A673 (cell line): ENCODE results near the gene NID1. TPM values are rescaled to one million over a fixed set of nuclear protein-coding genes. Genes with fewer than 3 reads are reported as not detected.

ENCODE experiments used
- BruUV-seq: library from RNA; stranded (reverse); fragments of 400-500 nt; replicated peaks from 2 replicates; lab custom pipeline; 2021; lab: Mats Ljungman, UMichigan
- CTCF ChIA-PET: fragments of 300-600 bp; sonication (Branson Sonifier 250); formaldehyde crosslinking; loops from one replicate; lab custom pipeline; 2022; ENCODE audit warnings: antibody characterized with exemption; lab: Charles Lee
- POLR2A ChIA-PET: fragments of 300-600 bp; sonication (Branson Sonifier 250); formaldehyde crosslinking; loops from one replicate; lab custom pipeline; 2022; ENCODE audit warnings: antibody characterized with exemption; ENCODE audit not compliant: low non-redundant PET; lab: Charles Lee
- DNase-seq: peaks from one replicate; pipeline ENCODE4 v3.0.0-alpha.2; 2015; ENCODE audit warnings: low spot score
- H3K27ac ChIP-seq: fragments of 200-600 bp; sonication (generic); 2 replicates; pipeline ENCODE4 v1.5.1; 2016; ENCODE audit warnings: mixed run types, low read depth, mild to moderate bottlenecking, mixed read lengths, antibody characterized with exemption, low read length; ENCODE audit not compliant: poor library complexity, severe bottlenecking
- H3K27me3 ChIP-seq: fragments of 200-600 bp; sonication (generic); replicated peaks from 2 replicates; pipeline ENCODE4 v1.6.1; 2017; ENCODE audit warnings: mixed run types, low read depth, mild to moderate bottlenecking, mixed read lengths, antibody characterized with exemption, low read length; ENCODE audit not compliant: insufficient read depth, poor library complexity
- H3K36me3 ChIP-seq: fragments of 200-600 bp; sonication (generic); 2 replicates; pipeline ENCODE4 v1.6.1; 2016; ENCODE audit warnings: mixed run types, mild to moderate bottlenecking, mixed read lengths, antibody characterized with exemption, low read length; ENCODE audit not compliant: insufficient read depth, poor library complexity, severe bottlenecking
- H3K4me1 ChIP-seq: fragments of 200-600 bp; sonication (generic); 2 replicates; pipeline ENCODE4 v1.6.1; 2017; ENCODE audit warnings: mixed run types, mild to moderate bottlenecking, mixed read lengths, antibody characterized with exemption, low read length; ENCODE audit not compliant: insufficient read depth, poor library complexity, severe bottlenecking
- H3K4me3 ChIP-seq: fragments of 200-600 bp; sonication (generic); 2 replicates; pipeline ENCODE4 v1.5.1; 2016; ENCODE audit warnings: low read depth, mixed run types, mild to moderate bottlenecking, mixed read lengths, low read length; ENCODE audit not compliant: poor library complexity, severe bottlenecking
- H3K9me3 ChIP-seq: fragments of 200-600 bp; sonication (generic); 2 replicates; pipeline ENCODE4 v1.6.1; 2016; ENCODE audit warnings: mixed run types, low read depth, mild to moderate bottlenecking, mixed read lengths, antibody characterized with exemption, low read length; ENCODE audit not compliant: poor library complexity, severe bottlenecking
- CTCF ChIP-seq: fragments of 300-800, 200-600 bp; sonication (generic); conservative IDR thresholded peaks from 2 replicates; pipeline ENCODE4 v1.5.1; 2017; ENCODE audit warnings: low read depth, mild to moderate bottlenecking, antibody characterized with exemption, low read length, moderate library complexity, mixed read lengths
- EZH2 ChIP-seq: fragments of 200-600 bp; sonication (generic); IDR thresholded peaks from 2 replicates; pipeline ENCODE4 v1.6.1; 2017; ENCODE audit warnings: borderline replicate concordance, low read depth, mild to moderate bottlenecking, mixed read lengths, antibody characterized with exemption, low read length; ENCODE audit not compliant: poor library complexity, severe bottlenecking
- intact Hi-C: fragments of 100-400 bp; cut with micrococcal nuclease; formaldehyde crosslinking; loops from one replicate; pipeline ENCODE4 v1.10.0; 2022; ENCODE audit not compliant: unreplicated experiment
- total RNA-seq: library from RNA; stranded (reverse); gene quantifications from 2 replicates; pipeline ENCODE4 v1.2.3, GENCODE V29; 2021

NID1 gene
- total RNA-seq, 1 experiment from 2014 or later = 0.64 TPM

GRCh38 chr1:236072001-236072400, 7.1 kb upstream of the NID1 start:
- DNase-seq = no peak
- Histone ChIP-seq H3K4me1 (no peaks in the 10 kb centered on the region), H3K36me3 (no peaks in the 10 kb centered on the region), H3K9me3 (no peaks in the 10 kb centered on the region), H3K27ac (no peak overlapping the region), H3K27me3 (no peaks in the 10 kb centered on the region), H3K4me3 (no peak overlapping the region)
- POLR2A ChIA-PET = no interaction called here
- no TSS peak for BruUV-seq
- TF ChIP-seq EZH2 (no peak), CTCF (no peak)
- intact Hi-C loops = no loop called here
- CTCF ChIA-PET = no interaction called here

DNA sequence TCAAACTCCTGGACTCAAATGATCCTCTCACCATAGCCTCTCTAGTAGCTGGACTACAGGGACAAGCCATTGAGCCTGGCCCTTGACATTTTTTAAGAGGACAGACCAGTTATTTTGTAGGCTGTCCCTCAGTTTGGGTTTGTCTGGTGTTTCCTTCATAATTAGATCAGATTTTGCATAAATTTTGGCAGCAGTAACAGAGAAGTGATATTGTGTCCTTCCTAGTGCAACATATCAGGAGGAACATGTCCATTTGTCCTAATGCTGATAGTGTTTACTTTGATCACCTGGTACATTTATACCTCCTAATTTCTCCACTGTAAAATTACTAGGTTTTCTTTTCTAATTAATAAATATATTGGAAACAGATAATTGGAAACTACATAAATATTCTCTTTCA, 5.9 kb upstream of the NID1 start:
- Histone ChIP-seq H3K27ac (no peak overlapping the region), H3K4me3 (no peak overlapping the region), H3K4me1 (no peaks in the 10 kb centered on the region), H3K36me3 (no peaks in the 10 kb centered on the region), H3K9me3 (no peaks in the 10 kb centered on the region), H3K27me3 (no peaks in the 10 kb centered on the region)
- DNase-seq = no peak
- ChIA-PET POLR2A (no interaction called here), CTCF (no interaction called here)
- no peak for TF ChIP-seq EZH2
- no peak for TF ChIP-seq CTCF
- no TSS peak for BruUV-seq
- intact Hi-C loops = no loop called here

DNA sequence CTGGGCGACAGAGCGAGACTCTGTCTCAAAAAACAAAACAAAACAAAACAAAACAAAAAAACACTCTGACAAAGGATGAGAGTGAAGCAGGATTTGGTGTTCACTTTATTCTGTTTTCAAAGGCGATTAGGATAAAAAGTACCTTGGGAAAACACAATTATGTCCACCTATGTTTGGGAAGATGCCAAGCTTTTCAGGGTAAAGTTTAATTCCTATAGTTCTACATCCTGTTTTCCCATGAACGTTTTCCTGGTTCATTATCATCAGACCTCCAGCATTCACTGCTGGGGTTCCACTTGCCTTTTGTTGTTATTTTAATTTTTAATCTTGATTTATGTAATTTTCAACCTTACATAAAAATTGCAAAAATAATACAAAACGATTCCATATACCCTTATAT, 4.9 kb upstream of the NID1 start:
- TF ChIP-seq CTCF = no peak
- TF ChIP-seq EZH2 = no peak
- no peak overlapping the region for H3K27ac ChIP-seq
- no peaks in the 10 kb centered on the region for H3K9me3 ChIP-seq
- no peaks in the 10 kb centered on the region for H3K27me3 ChIP-seq
- no peak for DNase-seq
- H3K4me3 ChIP-seq = no peak overlapping the region
- no TSS peak for BruUV-seq
- H3K4me1 ChIP-seq = no peaks in the 10 kb centered on the region
- intact Hi-C loops = no loop called here
- H3K36me3 ChIP-seq = no peaks in the 10 kb centered on the region
- ChIA-PET CTCF (no interaction called here), POLR2A (no interaction called here)
